H1 (cell line): ENCODE results near the gene KLHL14. TPM values are rescaled to one million over a fixed set of nuclear protein-coding genes. Genes with fewer than 3 reads are reported as not detected.

Experiments used
- CTCF ChIA-PET: fragments of 300-600 bp; sonication (Branson Sonifier 250); formaldehyde crosslinking; loops from one replicate; lab custom pipeline; 2021; ENCODE audit not compliant: partially characterized antibody; lab: Charles Lee
- POLR2A ChIA-PET: fragments of 300-600 bp; sonication (Branson Sonifier 250); formaldehyde crosslinking; loops from one replicate; lab custom pipeline; 2021; ENCODE audit warnings: inconsistent platforms; ENCODE audit not compliant: partially characterized antibody; lab: Charles Lee
- DNase-seq, 2 experiments: peaks; one replicate each; pipeline versions ENCODE4 v3.0.0 to v3.0.0-alpha.2; 2010 to 2022; ENCODE audit warnings: low spot score in 2 of 2, low read depth in 1 of 2, mixed read lengths in 1 of 2
- FAIRE-seq: peaks from 2 replicates; lab custom pipeline; 2011; peaks lifted over from hg19 to GRCh38; lab: Jason Lieb, UNC
- H2AFZ ChIP-seq: 2 replicates; pipeline ENCODE4 v1.8.1; 2012; ENCODE audit warnings: low read length, inconsistent platforms
- H2AK5ac ChIP-seq: 2 replicates; pipeline ENCODE4 v1.6.1; 2013; ENCODE audit warnings: low read depth, low read length
- H2BK120ac ChIP-seq: replicated peaks from 2 replicates; pipeline ENCODE3; 2013; ENCODE audit warnings: low read depth, low read length, inconsistent platforms
- H2BK12ac ChIP-seq: 2 replicates; pipeline ENCODE4 v1.6.1; 2013; ENCODE audit warnings: low read depth, low read length
- H2BK15ac ChIP-seq: 2 replicates; pipeline ENCODE4 v1.6.1; 2013; ENCODE audit warnings: low read length
- H2BK20ac ChIP-seq: 2 replicates; pipeline ENCODE4 v1.6.1; 2013; ENCODE audit warnings: low read length
- H2BK5ac ChIP-seq: 2 replicates; pipeline ENCODE4 v1.6.1; 2013; ENCODE audit warnings: low read depth, low read length
- H3K14ac ChIP-seq: 2 replicates; pipeline ENCODE4 v1.6.1; 2013; ENCODE audit warnings: inconsistent platforms; ENCODE audit not compliant: insufficient read length
- H3K18ac ChIP-seq: 2 replicates; pipeline ENCODE4 v1.6.1; 2013; ENCODE audit warnings: low read length; ENCODE audit errors: extremely low read depth
- H3K23ac ChIP-seq: 2 replicates; pipeline ENCODE4 v1.6.1; 2013; ENCODE audit warnings: inconsistent platforms; ENCODE audit not compliant: insufficient read length
- H3K23me2 ChIP-seq: 2 replicates; pipeline ENCODE4 v1.6.1; 2013; ENCODE audit warnings: low read depth, low read length
- H3K27ac ChIP-seq: 2 replicates; pipeline ENCODE4 v1.6.1; 2011; ENCODE audit warnings: low read depth, low read length, inconsistent platforms
- H3K27me3 ChIP-seq, 4 experiments: replicated peaks in 1 of 4; 1 replicate in 1 of 4; 2 replicates in 3 of 4; pipeline versions ENCODE4 v1.6.1 to v1.8.1; 2011 to 2013; ENCODE audit warnings: low read length in 3 of 4, mild to moderate bottlenecking in 3 of 4, inconsistent platforms in 2 of 4, mixed read lengths in 2 of 4, moderate library complexity in 1 of 4; ENCODE audit not compliant: control insufficient read depth in 3 of 4, insufficient read depth in 3 of 4; ENCODE audit errors: extremely low read depth in 1 of 4
- H3K36me3 ChIP-seq, 4 experiments: 2 replicates each; pipeline versions ENCODE4 v1.6.1 to v1.8.1; 2011 to 2013; ENCODE audit warnings: mild to moderate bottlenecking in 4 of 4, low read length in 3 of 4, moderate library complexity in 2 of 4, control low read depth in 1 of 4, inconsistent platforms in 1 of 4; ENCODE audit not compliant: insufficient read depth in 4 of 4, control insufficient read depth in 2 of 4
- H3K4ac ChIP-seq: replicated peaks from 2 replicates; pipeline ENCODE3; 2013; ENCODE audit warnings: low read length, low read depth, mixed read lengths, inconsistent platforms; ENCODE audit not compliant: insufficient read length
- H3K4me1 ChIP-seq, 4 experiments: replicated peaks in 1 of 4; 1 replicate in 1 of 4; 2 replicates in 3 of 4; pipeline versions ENCODE4 v1.6.1 to v1.8.1; 2011 to 2013; ENCODE audit warnings: low read length in 3 of 4, inconsistent platforms in 2 of 4, mixed read lengths in 1 of 4; ENCODE audit not compliant: insufficient read depth in 4 of 4, control insufficient read depth in 3 of 4
- H3K4me2 ChIP-seq, 2 experiments: 2 replicates each; pipeline versions ENCODE4 v1.6.1 to v1.8.1; 2011 to 2013; ENCODE audit warnings: low read depth in 2 of 2, low read length in 2 of 2, control low read depth in 1 of 2, inconsistent platforms in 1 of 2, mild to moderate bottlenecking in 1 of 2; ENCODE audit not compliant: insufficient read depth in 1 of 2
- H3K4me3 ChIP-seq, 4 experiments: fragments of 200-600, 300-600 bp in 1 of 4; sonication (generic), shearing (Covaris generic), sonication (Bioruptor Twin) in 1 of 4; 2 replicates each; pipeline versions ENCODE4 v1.5.1 to v1.8.1; 2011 to 2016; ENCODE audit warnings: low read length in 4 of 4, low read depth in 3 of 4, control low read depth in 2 of 4, inconsistent platforms in 2 of 4, mild to moderate bottlenecking in 2 of 4, mixed read lengths in 1 of 4, moderate library complexity in 1 of 4; ENCODE audit not compliant: insufficient read depth in 2 of 4; ENCODE audit errors: extremely low read depth in 1 of 4
- H3K56ac ChIP-seq: replicated peaks from 2 replicates; pipeline ENCODE3; 2013; ENCODE audit warnings: low read depth, mild to moderate bottlenecking, mixed read lengths, low read length, inconsistent platforms; ENCODE audit not compliant: insufficient read length
- H3K79me1 ChIP-seq: 2 replicates; pipeline ENCODE4 v1.6.1; 2013; ENCODE audit warnings: low read depth, low read length, control low read depth
- H3K79me2 ChIP-seq, 2 experiments: 2 replicates each; pipeline versions ENCODE4 v1.6.1 to v1.8.1; 2012 to 2013; ENCODE audit warnings: low read length in 2 of 2, mild to moderate bottlenecking in 2 of 2, inconsistent platforms in 1 of 2; ENCODE audit not compliant: insufficient read depth in 2 of 2, control insufficient read depth in 1 of 2
- H3K9ac ChIP-seq, 4 experiments: replicated peaks in 1 of 4; 1 replicate in 1 of 4; 2 replicates in 3 of 4; pipeline versions ENCODE4 v1.6.1 to v1.8.1; 2011 to 2013; ENCODE audit warnings: low read depth in 3 of 4, low read length in 3 of 4, control low read depth in 2 of 4, mild to moderate bottlenecking in 2 of 4, moderate library complexity in 2 of 4, inconsistent platforms in 1 of 4; ENCODE audit errors: extremely low read depth in 1 of 4
- H3K9me3 ChIP-seq, 2 experiments: 2 replicates each; pipeline versions ENCODE4 v1.6.1 to v1.8.1; 2012 to 2013; ENCODE audit warnings: mild to moderate bottlenecking in 2 of 2, moderate library complexity in 2 of 2, control low read depth in 1 of 2, inconsistent platforms in 1 of 2, low read depth in 1 of 2, low read length in 1 of 2, mixed read lengths in 1 of 2; ENCODE audit not compliant: insufficient read depth in 2 of 2
- H4K20me1 ChIP-seq, 2 experiments: replicated peaks in 1 of 2; 2 replicates each; pipeline versions ENCODE3 to v1.8.1; 2011 to 2013; ENCODE audit warnings: inconsistent platforms in 2 of 2, low read length in 2 of 2, mild to moderate bottlenecking in 1 of 2; ENCODE audit not compliant: insufficient read depth in 2 of 2, control insufficient read depth in 1 of 2
- H4K5ac ChIP-seq: 2 replicates; pipeline ENCODE4 v1.6.1; 2013; ENCODE audit warnings: low read length, low read depth, mixed read lengths, inconsistent platforms; ENCODE audit not compliant: insufficient read length
- H4K8ac ChIP-seq: 2 replicates; pipeline ENCODE4 v1.8.0; 2013; ENCODE audit warnings: mild to moderate bottlenecking, moderate library complexity, low read length, inconsistent platforms; ENCODE audit not compliant: insufficient read depth; ENCODE audit errors: extremely low read depth
- H4K91ac ChIP-seq: replicated peaks from 2 replicates; pipeline ENCODE3; 2013; ENCODE audit warnings: low read length, mixed read lengths, inconsistent platforms; ENCODE audit not compliant: insufficient read length
- ATF2 ChIP-seq: IDR thresholded peaks from 2 replicates; pipeline ENCODE4 v1.6.1; 2012; ENCODE audit warnings: low read length, inconsistent platforms
- CEBPB ChIP-seq: IDR thresholded peaks from 2 replicates; pipeline ENCODE4 v1.6.1; 2012; ENCODE audit warnings: low read depth, low read length
- EGR1 ChIP-seq: IDR thresholded peaks from 2 replicates; pipeline ENCODE4 v1.6.1; 2011; ENCODE audit warnings: low read depth, low read length, borderline replicate concordance
- EZH2 ChIP-seq: fragments of 200-600 bp; sonication (generic); IDR thresholded peaks from 2 replicates; pipeline ENCODE4 v1.7.1; 2012; ENCODE audit warnings: low read depth, mild to moderate bottlenecking, moderate library complexity, low read length, inconsistent platforms; ENCODE audit not compliant: severe bottlenecking
- SIN3A ChIP-seq, 2 experiments: IDR thresholded peaks in 1 of 2; conservative IDR thresholded peaks in 1 of 2; 2 replicates each; pipeline ENCODE4 v1.6.1; 2011 to 2012; ENCODE audit warnings: low read length in 2 of 2, improper control_type of control experiment in 1 of 2, low read depth in 1 of 2, mild to moderate bottlenecking in 1 of 2
- USF2 ChIP-seq: IDR thresholded peaks from 2 replicates; pipeline ENCODE4 v1.6.1; 2011; ENCODE audit warnings: low read length, improper control_type of control experiment
- YY1 ChIP-seq: IDR thresholded peaks from 2 replicates; pipeline ENCODE4 v1.6.1; 2011; ENCODE audit warnings: low read depth, mild to moderate bottlenecking, low read length
- WGBS, 2 experiments: shearing (Covaris generic) in 1 of 2; methylation state at CpG; one replicate each; pipeline versions ENCODE4 v1.1.6 to v1.1.7; 2013 to 2015; ENCODE audit warnings: low lambda C conversion rate in 2 of 2, mixed read lengths in 2 of 2, inconsistent platforms in 1 of 2, low coverage in 1 of 2, missing lambda C conversion rate in 1 of 2; ENCODE audit not compliant: insufficient replicate concordance in 2 of 2, insufficient coverage in 1 of 2, insufficient read length in 1 of 2; ENCODE audit errors: extremely low coverage in 1 of 2, missing lambda C conversion rate in 1 of 2; 5-methylcytosine and 5-hydroxymethylcytosine counted together
- polyA plus RNA-seq, 7 experiments: library from polyadenylated mRNA; depleted of rRNA in 3 of 7; stranded (reverse) in 5 of 7; unstranded in 2 of 7; fragments of >200 nt in 5 of 7; fragments of 200-250 nt in 2 of 7; gene quantifications; 1 replicate in 5 of 7; 2 replicates in 1 of 7; 4 replicates in 1 of 7; pipeline versions ENCODE4 v1.2.1 to v1.2.3, GENCODE V29; 2011 to 2013; ENCODE audit warnings: missing spikeins in 2 of 7, mixed read lengths in 2 of 7
- total RNA-seq: library from RNA; stranded (reverse); fragmentation: NEBNext Ultra II Directional; extraction: Animal tissue kit (Norgen Biotek cat#: 25700); gene quantifications from 2 replicates; pipeline ENCODE4 v1.2.1, GENCODE V29; 2021

Gene KLHL14
- total and polyA plus RNA-seq, 2 of the 8 experiments (the other 6 are each of a cell fraction or from before 2014, with no cell fraction given) = 1.1 to 1.2 TPM

GRCh38 chr18:32775628-32776027, 2.8 kb upstream of the KLHL14 start:
- Histone ChIP-seq H3K23me2 (peaks cover 9% of the 10 kb centered on the region; the same call in 1 of the 2 replicates), H3K9me3 (no peaks in the 10 kb centered on the region), H2BK12ac (no peak overlapping the region), H3K56ac (no peak overlapping the region), H3K79me1 (no peaks in the 10 kb centered on the region), H3K23ac (no peak overlapping the region), H3K36me3 (no peaks in the 10 kb centered on the region), H2BK120ac (no peak overlapping the region), H3K27me3 (peaks cover 3 to 31% (median 23%) of the 10 kb centered on the region in 4 experiments), H4K5ac (no peak overlapping the region), H3K79me2 (no peaks in the 10 kb centered on the region), H3K4me1 (peaks cover 3 to 13% (median 8%) of the 10 kb centered on the region in 4 experiments), H4K8ac (no peak overlapping the region), H3K4ac (no peak overlapping the region), H2BK20ac (no peak overlapping the region), H2AFZ (no peak overlapping the region), H4K91ac (no peak overlapping the region), H4K20me1 (no peaks in the 10 kb centered on the region), H3K27ac (no peak overlapping the region), H3K4me2 (no peak overlapping the region), H3K4me3 (no peak overlapping the region), H2BK5ac (no peak overlapping the region), H3K14ac (no peak overlapping the region), H2BK15ac (no peak overlapping the region), H2AK5ac (no peak overlapping the region), H3K9ac (no peak overlapping the region), H3K18ac (no peak overlapping the region)
- POLR2A ChIA-PET = no interaction called here
- 61% methylated on average over 6 of the region's 6 CpGs; no CpG with 5 or more reads in 1 of the 2 experiments for WGBS, 2 experiments
- CTCF ChIA-PET = interaction anchor here (0.6 to 0.8 kb wide), 4 partner anchors 107 to 238 kb away, joined by 3 to 4 read pairs (median 3); no protein-coding TSS in a partner anchor
- DNase-seq (no peak), FAIRE-seq (no peak)
- TF ChIP-seq YY1 = no peak
- TF ChIP-seq EGR1 = no peak
- TF ChIP-seq ATF2 = no peak
- no peak for TF ChIP-seq USF2
- no peak for TF ChIP-seq EZH2
- no peak for TF ChIP-seq CEBPB
- TF ChIP-seq SIN3A (conservative IDR thresholded peaks at IDR 0.05 in 1 of 2, IDR thresholded peaks at IDR 0.05 in 1 of 2; ENCODE audit: low read depth in 1 of 2, low read length in 2 of 2) = no peak
